ENCODE results near the gene CPA5. TPM values are rescaled to one million over a fixed set of nuclear protein-coding genes. Genes with fewer than 3 reads are reported as not detected.

Gene CPA5
- total and polyA plus RNA-seq, 9 of the 15 experiments (the other 6 are each of a cell fraction or from before 2014, with no cell fraction given) = 0.13 to 2.4 (median 0.91) TPM

DNA sequence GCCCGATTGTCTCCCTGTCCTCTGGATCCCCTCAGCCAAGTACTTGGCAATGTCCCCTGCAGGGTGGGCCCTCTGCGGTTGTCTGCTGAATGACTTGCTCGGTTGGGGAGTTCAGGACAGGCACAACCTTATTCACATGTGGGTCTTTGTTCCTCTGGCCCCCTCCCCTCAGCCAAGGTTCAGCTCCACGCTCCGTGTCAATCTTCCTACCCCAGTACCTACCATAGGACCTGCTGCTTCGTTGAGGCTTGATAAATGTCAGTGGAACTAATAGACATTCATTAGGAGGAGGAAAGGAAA lies 7.1 kb downstream of the CPA5 start:
- Histone ChIP-seq H3K9me1 (ENCODE audit: control insufficient read depth, insufficient read depth, low read length) (no peaks in the 10 kb centered on the region), H2AFZ (ENCODE audit: low read depth, low read length) (no peak overlapping the region), H3K4me1 (replicated peaks in 1 of 2; ENCODE audit: control insufficient read depth in 2 of 2, insufficient read depth in 2 of 2, low read length in 2 of 2) (peaks cover 0 to 3% of the 10 kb centered on the region in 2 experiments; a peak in 1 of 5 replicates), H3K79me2 (ENCODE audit: control insufficient read depth, insufficient read depth, low read length) (no peaks in the 10 kb centered on the region), H3K9me3 (replicated peaks; ENCODE audit: control insufficient read depth, insufficient read depth, low read depth, low read length) (no peaks in the 10 kb centered on the region), H4K20me1 (replicated peaks; ENCODE audit: control insufficient read depth, insufficient read depth, low read length) (no peaks in the 10 kb centered on the region), H3K36me3 (ENCODE audit: control insufficient read depth, insufficient read depth, low read length) (no peaks in the 10 kb centered on the region), H3K27ac (ENCODE audit: extremely low read depth, low read depth, low read length) (no peak overlapping the region), H3K4me3 (no peak overlapping the region), H3K9ac (ENCODE audit: insufficient read depth in 1 of 2, low read depth in 2 of 2, low read length in 2 of 2) (no peak overlapping the region), H3K4me2 (ENCODE audit: insufficient read depth, low read length) (no peak overlapping the region), H3K27me3 (ENCODE audit: control insufficient read depth in 2 of 2, insufficient read depth in 2 of 2, low read length in 2 of 2) (peaks cover 45 to 80% of the 10 kb centered on the region in 2 experiments)
- CTCF ChIA-PET (ENCODE audit: low intra/inter-chr PET ratio) = no interaction called here
- whole genome bisulfite sequencing (ENCODE audit: insufficient coverage, low coverage, missing lambda C conversion rate) = 2% methylated on average over 6 of the region's 6 CpGs
- DNase-seq (ENCODE audit: extremely low read depth in 1 of 4, low spot score in 3 of 4) (no peak), ATAC-seq (no peak), FAIRE-seq (no peak)
- no TSS peak for BruUV-seq (replicated peaks)
- TF ChIP-seq NBN (IDR thresholded peaks at IDR 0.05; ENCODE audit: low read depth) (no peak), SMARCB1 (IDR thresholded peaks at IDR 0.05; ENCODE audit: insufficient read length, low read depth) (no peak), HIVEP1 (CRISPR knock-in tag; IDR thresholded peaks at IDR 0.05) (no peak), ZNF655 (CRISPR knock-in tag; IDR thresholded peaks at IDR 0.05) (no peak), RBM14 (IDR thresholded peaks at IDR 0.05; ENCODE audit: borderline replicate concordance, insufficient read depth, low read depth, low read length) (no peak), DNMT1 (IDR thresholded peaks at IDR 0.05) (no peak), PTBP1 (IDR thresholded peaks at IDR 0.05; ENCODE audit: low read depth, low read length) (no peak), NFE2 (IDR thresholded peaks at IDR 0.05; ENCODE audit: low read depth) (no peak), PURB (CRISPR knock-in tag; IDR thresholded peaks at IDR 0.05; ENCODE audit: low read depth) (no peak)
- TF ChIP-seq, protein P1, sequence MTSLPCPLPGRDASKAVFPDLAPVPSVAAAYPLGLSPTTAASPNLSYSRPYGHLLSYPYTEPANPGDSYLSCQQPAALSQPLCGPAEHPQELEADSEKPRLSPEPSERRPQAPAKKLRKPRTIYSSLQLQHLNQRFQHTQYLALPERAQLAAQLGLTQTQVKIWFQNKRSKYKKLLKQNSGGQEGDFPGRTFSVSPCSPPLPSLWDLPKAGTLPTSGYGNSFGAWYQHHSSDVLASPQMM (CRISPR knock-in tag; IDR thresholded peaks at IDR 0.05) = no peak
- TF ChIP-seq, protein P2, sequence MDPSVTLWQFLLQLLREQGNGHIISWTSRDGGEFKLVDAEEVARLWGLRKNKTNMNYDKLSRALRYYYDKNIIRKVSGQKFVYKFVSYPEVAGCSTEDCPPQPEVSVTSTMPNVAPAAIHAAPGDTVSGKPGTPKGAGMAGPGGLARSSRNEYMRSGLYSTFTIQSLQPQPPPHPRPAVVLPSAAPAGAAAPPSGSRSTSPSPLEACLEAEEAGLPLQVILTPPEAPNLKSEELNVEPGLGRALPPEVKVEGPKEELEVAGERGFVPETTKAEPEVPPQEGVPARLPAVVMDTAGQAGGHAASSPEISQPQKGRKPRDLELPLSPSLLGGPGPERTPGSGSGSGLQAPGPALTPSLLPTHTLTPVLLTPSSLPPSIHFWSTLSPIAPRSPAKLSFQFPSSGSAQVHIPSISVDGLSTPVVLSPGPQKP (CRISPR knock-in tag; IDR thresholded peaks at IDR 0.05) = no peak
- POLR2A ChIA-PET = interaction anchor here (0.7 kb wide), 1 partner anchor 257 kb away, joined by 4 read pairs; no protein-coding TSS in a partner anchor
- in situ Hi-C loops (cut with MboI) = no loop called here
- intact Hi-C loops (cut with micrococcal nuclease) = no loop called here

Data from K562 (cell line).